Cardiac septum (tissue), 1 donor: ENCODE data around the gene PDIA5. TPM values are rescaled to one million over a fixed set of nuclear protein-coding genes. Genes with fewer than 3 reads are reported as not detected.

Experiments
- DNase-seq: peaks from one replicate; pipeline ENCODE4 v3.0.0-alpha.2; 2020; ENCODE audit warnings: low spot score
- intact Hi-C: fragments of 100-400 bp; cut with DNase I; formaldehyde crosslinking; loops from one replicate; pipeline ENCODE4 v1.14.0; 2022
- microRNA-seq: library from miRNA; unstranded; fragments of <30 nt; microRNA quantifications from one replicate; pipeline ENCODE4 v1.2.0, GENCODE V29; 2020
- total RNA-seq: library from RNA; stranded (reverse); fragmentation: NEBNext Ultra II Directional; extraction: Animal tissue kit (Norgen Biotek cat#: 25700); gene quantifications from one replicate; pipeline ENCODE4 v1.2.1, GENCODE V29; 2021
- donor health status: DM: no; HTN: no; CAD: no.

The PDIA5 gene
- total RNA-seq, 1 donor from 2014 or later: 8.8 TPM

- no peak for DNase-seq
- intact Hi-C loops: no loop called here
Observed at GRCh38 chr3:123193448-123194101, 126.8 kb downstream of the PDIA5 start.

- no peak for DNase-seq
- intact Hi-C loops: no loop called here
Observed at GRCh38 chr3:123194552-123194951, 127.7 kb downstream of the PDIA5 start.

DNA sequence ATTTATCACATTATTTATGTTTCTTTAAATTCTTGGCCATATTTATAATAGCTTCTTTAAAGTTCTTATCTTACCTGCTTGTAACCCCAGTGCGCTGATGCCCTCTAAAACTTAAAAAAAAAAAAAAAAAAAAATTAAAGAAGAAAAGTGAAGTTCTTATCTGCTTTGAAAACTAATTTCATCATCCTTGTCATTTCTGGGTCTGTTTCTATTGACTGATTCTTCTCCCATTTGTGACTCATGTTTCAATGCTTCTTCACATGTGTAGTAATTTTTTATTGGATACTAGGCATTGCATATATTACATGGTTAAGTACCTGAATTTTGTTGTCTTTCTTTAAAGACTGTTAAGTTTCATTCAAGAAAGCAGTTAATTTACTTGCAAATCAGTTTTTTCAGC lies 131.5 kb downstream of the PDIA5 start:
- DNase-seq: no peak
- intact Hi-C loops: no loop called here

DNA sequence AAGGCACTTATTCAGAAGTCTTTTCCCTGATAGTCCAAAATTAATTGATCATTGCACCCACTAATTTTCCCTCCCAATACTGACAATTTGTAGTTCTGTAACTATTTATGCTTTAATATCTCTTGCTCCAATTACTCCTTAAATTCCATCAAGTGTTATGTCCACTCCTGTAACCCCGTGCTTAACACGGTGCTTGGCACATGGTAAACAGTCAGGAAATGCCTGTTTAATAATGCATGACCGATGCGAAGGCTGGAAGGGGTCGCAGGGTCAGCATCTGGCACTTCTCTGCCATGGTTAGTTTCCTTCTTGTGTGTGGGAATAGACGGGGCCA lies 134.4 kb downstream of the PDIA5 start:
- intact Hi-C loops: loop anchor here (5.0 kb wide), 1 partner anchor 169 kb away; no protein-coding TSS in a partner anchor
- DNase-seq: no peak

DNA sequence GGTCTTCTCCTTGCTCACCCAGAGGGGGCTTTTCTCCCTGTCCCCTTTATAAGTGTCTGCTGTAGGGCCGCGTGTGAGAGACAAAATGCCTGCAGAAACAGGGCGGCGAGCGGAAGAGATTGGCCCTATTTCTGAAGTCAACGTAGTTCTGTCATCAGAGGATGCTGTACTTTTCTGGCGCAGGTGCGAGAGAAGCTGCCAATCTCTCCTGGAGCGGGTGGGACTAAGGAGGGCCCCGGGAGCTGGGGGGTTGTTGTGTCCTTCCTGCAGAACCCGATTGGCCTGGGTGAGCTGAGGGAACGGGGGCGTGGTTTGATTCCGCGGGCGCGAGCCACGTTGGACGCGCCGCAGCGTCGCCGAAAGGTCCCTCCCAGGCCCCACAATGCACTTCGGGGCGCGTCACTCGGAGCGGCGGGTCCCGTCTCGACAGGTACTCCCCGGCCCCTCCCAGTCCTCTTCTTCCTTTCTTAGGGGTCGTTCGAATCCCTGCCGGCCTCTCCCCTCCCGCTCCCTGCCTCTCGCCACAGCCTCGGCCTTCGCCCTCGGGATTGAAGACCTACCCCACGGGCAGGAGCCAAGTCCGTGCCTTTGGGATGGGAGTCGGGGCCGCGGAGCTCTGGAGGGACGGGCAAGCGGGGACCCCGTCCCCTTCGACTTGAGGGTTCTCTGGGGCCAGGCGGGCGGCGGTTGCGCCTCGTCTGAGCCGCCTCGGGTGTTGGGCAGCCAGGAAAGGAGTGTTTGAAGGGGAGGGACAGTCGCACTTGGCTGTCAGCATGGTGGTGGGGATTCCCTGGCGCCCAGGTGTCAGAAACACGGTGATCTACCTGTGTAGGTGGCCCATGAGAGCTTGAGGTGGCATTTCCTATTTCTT lies 135.0 kb downstream of the PDIA5 start, which contains the start of gene SEC22A:
Gene SEC22A, plus strand, starts transcription at position 387 of the 871 bp plus-strand sequence. CDS start 7,275 bp downstream, outside the sequence.
- intact Hi-C loops: loop anchor here (5.0 kb wide), 1 partner anchor 169 kb away; no protein-coding TSS in a partner anchor

GRCh38 chr3:123202451-123202850 lies 135.6 kb downstream of the PDIA5 start:
- intact Hi-C loops: loop anchor here (5.0 kb wide), 1 partner anchor 170 kb away; no protein-coding TSS in a partner anchor
- no peak for DNase-seq

More for the DNA sequence above, 135.0 kb downstream of the PDIA5 start, which contains the start of gene SEC22A:
- peak; percentile 97 for DNase-seq

Small RNA genes within 50 kb of the gene (microRNA-seq; reads per million reads assigned to microRNA genes)
- not detected for gene MIR7110

Other genes with a start within 250 kb of the PDIA5 start
- 21.1 TPM for gene SEMA5B, start 39.3 kb upstream of the PDIA5 start, total RNA-seq
- 8.9 TPM for gene SEC22A, start 134.9 kb downstream of the PDIA5 start, total RNA-seq